Measurements from ENCODE around the gene SPATA22. TPM values are rescaled to one million over a fixed set of nuclear protein-coding genes. Genes with fewer than 3 reads are reported as not detected.
"Not testable (repeated sequence)": the region's sequence is repeated elsewhere in the genome, so short reads cannot be mapped to it uniquely, and the experiment has no call there.

Gene SPATA22
- total RNA-seq, 1 experiment from 2014 or later, result not detected

DNA sequence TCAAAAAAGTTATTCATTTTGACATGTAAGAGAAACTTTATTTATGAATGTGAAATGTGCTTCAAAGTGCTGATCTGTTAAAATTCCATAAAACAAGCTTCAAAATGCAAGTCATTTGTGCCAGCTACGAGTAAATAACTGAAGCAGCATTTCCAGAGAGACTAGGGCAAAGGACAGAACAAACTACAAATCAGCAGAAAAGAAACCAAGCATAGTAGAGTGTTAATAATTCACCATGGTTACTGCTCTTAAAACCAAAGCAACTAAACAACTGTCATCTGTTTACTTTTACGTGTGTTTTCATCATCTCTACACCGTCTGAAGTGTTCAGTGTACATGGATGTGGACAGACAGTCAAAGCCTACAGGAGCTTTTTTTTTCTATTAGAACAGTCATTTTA is 2.6 kb upstream of the SPATA22 start:
- no peaks in the 10 kb centered on the region for H4K20me1 ChIP-seq (ENCODE audit: low read length)
- no TSS peak for BruUV-seq (replicated peaks)
- H3K4me1 ChIP-seq (ENCODE audit: insufficient read depth, low read length), result no peaks in the 10 kb centered on the region
- no peaks in the 10 kb centered on the region for H3F3A ChIP-seq (ENCODE audit: low read length, unreplicated experiment)
- H3K27ac ChIP-seq (ENCODE audit: low read length), result no peak overlapping the region
- H3K4me2 ChIP-seq (ENCODE audit: low read length), result peak overlapping the region; percentile 53
- no peak overlapping the region for H3K4me3 ChIP-seq (ENCODE audit: low read length)
- TF ChIP-seq, protein P1, sequence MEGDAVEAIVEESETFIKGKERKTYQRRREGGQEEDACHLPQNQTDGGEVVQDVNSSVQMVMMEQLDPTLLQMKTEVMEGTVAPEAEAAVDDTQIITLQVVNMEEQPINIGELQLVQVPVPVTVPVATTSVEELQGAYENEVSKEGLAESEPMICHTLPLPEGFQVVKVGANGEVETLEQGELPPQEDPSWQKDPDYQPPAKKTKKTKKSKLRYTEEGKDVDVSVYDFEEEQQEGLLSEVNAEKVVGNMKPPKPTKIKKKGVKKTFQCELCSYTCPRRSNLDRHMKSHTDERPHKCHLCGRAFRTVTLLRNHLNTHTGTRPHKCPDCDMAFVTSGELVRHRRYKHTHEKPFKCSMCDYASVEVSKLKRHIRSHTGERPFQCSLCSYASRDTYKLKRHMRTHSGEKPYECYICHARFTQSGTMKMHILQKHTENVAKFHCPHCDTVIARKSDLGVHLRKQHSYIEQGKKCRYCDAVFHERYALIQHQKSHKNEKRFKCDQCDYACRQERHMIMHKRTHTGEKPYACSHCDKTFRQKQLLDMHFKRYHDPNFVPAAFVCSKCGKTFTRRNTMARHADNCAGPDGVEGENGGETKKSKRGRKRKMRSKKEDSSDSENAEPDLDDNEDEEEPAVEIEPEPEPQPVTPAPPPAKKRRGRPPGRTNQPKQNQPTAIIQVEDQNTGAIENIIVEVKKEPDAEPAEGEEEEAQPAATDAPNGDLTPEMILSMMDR (conservative IDR thresholded peaks at IDR 0.05; ENCODE audit: low read depth, low read length), result no peak
- no peak for TF ChIP-seq EZH2 (IDR thresholded peaks at IDR 0.05; ENCODE audit: low read length, unreplicated experiment)
- TF ChIP-seq EZH2phosphoT487 (IDR thresholded peaks at IDR 0.05; ENCODE audit: borderline replicate concordance, low read length), result no peak
- DNase-seq (peak; percentile 9), ATAC-seq (no peak; the same call in 1 of the 2 replicates)
- no peaks in the 10 kb centered on the region for H3K79me2 ChIP-seq (ENCODE audit: low read length)
- peaks cover 11% of the 10 kb centered on the region; the same call in 1 of the 2 replicates for H3K27me3 ChIP-seq (ENCODE audit: low read length)
- H3K9me2 ChIP-seq (replicated peaks; ENCODE audit: low read length), result no peaks in the 10 kb centered on the region
- intact Hi-C loops (cut with micrococcal nuclease), result no loop called here
- ChIA-PET CTCF (interaction anchor here (0.6 kb wide), 1 partner anchor 174 kb away, joined by 3 read pairs; no protein-coding TSS in a partner anchor), POLR2A (ENCODE audit: unreplicated experiment) (no interaction called here)
- H3K9ac ChIP-seq (ENCODE audit: low read length), result no peak overlapping the region
- no peak overlapping the region for H2AFZ ChIP-seq (ENCODE audit: low read length)
- no peaks in the 10 kb centered on the region for H3K36me3 ChIP-seq (ENCODE audit: low read depth, low read length)
- H3K9me3 ChIP-seq (ENCODE audit: low read length), result no peaks in the 10 kb centered on the region

- no TSS peak for BruUV-seq (replicated peaks)
- POLR2A ChIA-PET (ENCODE audit: unreplicated experiment), result no interaction called here
- no peak for DNase-seq
- CTCF ChIA-PET, result no interaction called here
- H3K27me3 ChIP-seq (ENCODE audit: low read length), result peaks cover 5% of the 10 kb centered on the region; the same call in 1 of the 2 replicates
- H2AFZ ChIP-seq (ENCODE audit: low read length), result no peak overlapping the region
- H3K4me1 ChIP-seq (ENCODE audit: insufficient read depth, low read length), result no peaks in the 10 kb centered on the region
- H3K9me3 ChIP-seq (ENCODE audit: low read length), result no peaks in the 10 kb centered on the region
- H3K27ac ChIP-seq (ENCODE audit: low read length), result no peak overlapping the region
- H3K4me2 ChIP-seq (ENCODE audit: low read length), result no peak overlapping the region
- H3K9me2 ChIP-seq (replicated peaks; ENCODE audit: low read length), result no peaks in the 10 kb centered on the region
- intact Hi-C loops (cut with micrococcal nuclease), result no loop called here
- H3K36me3 ChIP-seq (ENCODE audit: low read depth, low read length), result no peaks in the 10 kb centered on the region
- H3K4me3 ChIP-seq (ENCODE audit: low read length), result no peak overlapping the region
- H3K9ac ChIP-seq (ENCODE audit: low read length), result no peak overlapping the region
- H4K20me1 ChIP-seq (ENCODE audit: low read length), result no peaks in the 10 kb centered on the region
- ATAC-seq, result no peak
- TF ChIP-seq, protein P1 (conservative IDR thresholded peaks at IDR 0.05; ENCODE audit: low read depth, low read length), result no peak
- TF ChIP-seq EZH2phosphoT487 (IDR thresholded peaks at IDR 0.05; ENCODE audit: borderline replicate concordance, low read length) (no peak), EZH2 (IDR thresholded peaks at IDR 0.05; ENCODE audit: low read length, unreplicated experiment) (no peak)
- no peaks in the 10 kb centered on the region for H3F3A ChIP-seq (ENCODE audit: low read length, unreplicated experiment)
- H3K79me2 ChIP-seq (ENCODE audit: low read length), result no peaks in the 10 kb centered on the region
These were observed 518 bp upstream of the SPATA22 start for GRCh38 chr17:3472137-3472536.

DNA sequence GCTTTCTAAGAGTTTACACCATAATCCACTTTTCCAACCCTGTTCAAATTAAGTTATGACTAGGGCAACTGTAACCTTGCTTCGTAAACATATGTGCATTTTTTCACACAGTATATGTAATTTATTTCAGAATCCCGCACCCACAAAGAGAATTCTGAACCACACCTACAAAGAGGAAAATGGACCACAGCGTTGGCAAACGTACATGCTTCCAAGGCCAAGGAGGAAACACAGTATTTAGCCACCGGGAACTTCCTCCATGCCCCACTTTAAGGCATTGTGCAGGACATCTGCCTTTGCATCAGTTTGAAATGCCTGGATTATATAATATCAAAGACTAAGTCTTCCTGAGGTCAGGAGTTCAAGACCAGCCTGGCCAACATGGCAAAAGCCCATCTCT is 2.1 kb downstream of the SPATA22 start:
- Histone ChIP-seq H3K9me3 (ENCODE audit: low read length) (no peaks in the 10 kb centered on the region), H3K79me2 (ENCODE audit: low read length) (no peaks in the 10 kb centered on the region), H3K4me1 (ENCODE audit: insufficient read depth, low read length) (no peaks in the 10 kb centered on the region), H3K4me2 (ENCODE audit: low read length) (no peak overlapping the region), H3K9ac (ENCODE audit: low read length) (no peak overlapping the region), H3K27me3 (ENCODE audit: low read length) (peaks cover 5% of the 10 kb centered on the region; the same call in 1 of the 2 replicates), H3K4me3 (ENCODE audit: low read length) (no peak overlapping the region), H3K9me2 (replicated peaks; ENCODE audit: low read length) (no peaks in the 10 kb centered on the region), H2AFZ (ENCODE audit: low read length) (no peak overlapping the region), H3F3A (ENCODE audit: low read length, unreplicated experiment) (no peaks in the 10 kb centered on the region), H3K36me3 (ENCODE audit: low read depth, low read length) (no peaks in the 10 kb centered on the region), H4K20me1 (ENCODE audit: low read length) (no peaks in the 10 kb centered on the region), H3K27ac (ENCODE audit: low read length) (no peak overlapping the region)
- ChIA-PET CTCF (no interaction called here), POLR2A (ENCODE audit: unreplicated experiment) (no interaction called here)
- ATAC-seq (no peak), DNase-seq (no peak)
- TF ChIP-seq EZH2 (IDR thresholded peaks at IDR 0.05; ENCODE audit: low read length, unreplicated experiment), result no peak
- TF ChIP-seq EZH2phosphoT487 (IDR thresholded peaks at IDR 0.05; ENCODE audit: borderline replicate concordance, low read length), result no peak
- TF ChIP-seq, protein P1 (conservative IDR thresholded peaks at IDR 0.05; ENCODE audit: low read depth, low read length), result no peak
- no TSS peak for BruUV-seq (replicated peaks)
- intact Hi-C loops (cut with micrococcal nuclease), result no loop called here

GRCh38 chr17:3466355-3466754 is 5.3 kb downstream of the SPATA22 start:
- H3K4me2 ChIP-seq (ENCODE audit: low read length); CTCF ChIA-PET; H3F3A ChIP-seq (ENCODE audit: low read length, unreplicated experiment); H3K9me2 ChIP-seq (replicated peaks; ENCODE audit: low read length); H3K36me3 ChIP-seq (ENCODE audit: low read depth, low read length); H3K27me3 ChIP-seq (ENCODE audit: low read length); DNase-seq; POLR2A ChIA-PET (ENCODE audit: unreplicated experiment); H3K27ac ChIP-seq (ENCODE audit: low read length); intact Hi-C loops (cut with micrococcal nuclease); H3K4me3 ChIP-seq (ENCODE audit: low read length); BruUV-seq (replicated peaks); H3K9me3 ChIP-seq (ENCODE audit: low read length); H3K9ac ChIP-seq (ENCODE audit: low read length); H2AFZ ChIP-seq (ENCODE audit: low read length); H3K4me1 ChIP-seq (ENCODE audit: insufficient read depth, low read length); H4K20me1 ChIP-seq (ENCODE audit: low read length); ATAC-seq; H3K79me2 ChIP-seq (ENCODE audit: low read length): not testable (repeated sequence)
